HG03520 (cell line): ENCODE data around the gene CBX8.
A peak's percentile ranks its signal among the peaks of the same experiment; 100 is the strongest.

Source experiments
- ATAC-seq: cut with Tn5 transposase; IDR thresholded peaks from one replicate; pipeline ENCODE4 v1.9.1; 2021; ENCODE audit warnings: mild to moderate bottlenecking, moderate library complexity; ENCODE audit not compliant: unreplicated experiment

Gene CBX8

GRCh38 chr17:79821331-79822095 is 24.6 kb upstream of the CBX8 start:
- ATAC-seq = no peak

- ATAC-seq = no peak
Measured at GRCh38 chr17:79820959-79821330, 24.1 kb upstream of the CBX8 start.

- ATAC-seq = no peak
Measured at GRCh38 chr17:79819534-79820276, 22.8 kb upstream of the CBX8 start.

- ATAC-seq = no peak
Measured at GRCh38 chr17:79819085-79819484, 22.2 kb upstream of the CBX8 start.

GRCh38 chr17:79818026-79818758 is 21.3 kb upstream of the CBX8 start:
- ATAC-seq = no peak

- no peak for ATAC-seq
Measured at GRCh38 chr17:79815836-79816461, 19.1 kb upstream of the CBX8 start.

- no peak for ATAC-seq
Measured at GRCh38 chr17:79814974-79815835, 18.3 kb upstream of the CBX8 start.

- no peak for ATAC-seq
Measured at GRCh38 chr17:79814127-79814973, 17.5 kb upstream of the CBX8 start.

- no peak for ATAC-seq
Measured at GRCh38 chr17:79813297-79814126, 16.6 kb upstream of the CBX8 start.

- ATAC-seq = no peak
Measured at GRCh38 chr17:79812353-79813258, 15.7 kb upstream of the CBX8 start.

- no peak for ATAC-seq
Measured at GRCh38 chr17:79811868-79812352, 15.0 kb upstream of the CBX8 start.

- no peak for ATAC-seq
Measured at GRCh38 chr17:79811011-79811867, 14.4 kb upstream of the CBX8 start.

GRCh38 chr17:79810130-79811010 is 13.5 kb upstream of the CBX8 start:
- ATAC-seq = peak; percentile 74

GRCh38 chr17:79809530-79810129 is 12.8 kb upstream of the CBX8 start:
- no peak for ATAC-seq
